Adrenal gland (tissue), 5 donors: ENCODE measurements around the gene ACER1.
A peak's percentile ranks its signal among the peaks of the same experiment; 100 is the strongest.

Source experiments
- CTCF ChIP-seq, 6 experiments: fragments of 450-650 bp in 4 of 6; fragments of 200-600 bp in 2 of 6; sonication (generic) in 1 of 6; IDR thresholded peaks; 1 replicate in 5 of 6; 2 replicates in 1 of 6; pipeline versions ENCODE4 v1.5.1 to v1.8.0; 2016 to 2021; ENCODE audit warnings: antibody characterized with exemption in 6 of 6, mild to moderate bottlenecking in 2 of 6, moderate library complexity in 1 of 6
- POLR2A ChIP-seq, 2 donors: fragments of 450-650 bp; IDR thresholded peaks; one replicate each; pipeline ENCODE4 v1.6.1; 2017; ENCODE audit warnings: antibody characterized with exemption in 2 of 2, mild to moderate bottlenecking in 2 of 2, moderate library complexity in 1 of 2
- donor health status: DM: no; HTN: no; CAD: no.

DNA sequence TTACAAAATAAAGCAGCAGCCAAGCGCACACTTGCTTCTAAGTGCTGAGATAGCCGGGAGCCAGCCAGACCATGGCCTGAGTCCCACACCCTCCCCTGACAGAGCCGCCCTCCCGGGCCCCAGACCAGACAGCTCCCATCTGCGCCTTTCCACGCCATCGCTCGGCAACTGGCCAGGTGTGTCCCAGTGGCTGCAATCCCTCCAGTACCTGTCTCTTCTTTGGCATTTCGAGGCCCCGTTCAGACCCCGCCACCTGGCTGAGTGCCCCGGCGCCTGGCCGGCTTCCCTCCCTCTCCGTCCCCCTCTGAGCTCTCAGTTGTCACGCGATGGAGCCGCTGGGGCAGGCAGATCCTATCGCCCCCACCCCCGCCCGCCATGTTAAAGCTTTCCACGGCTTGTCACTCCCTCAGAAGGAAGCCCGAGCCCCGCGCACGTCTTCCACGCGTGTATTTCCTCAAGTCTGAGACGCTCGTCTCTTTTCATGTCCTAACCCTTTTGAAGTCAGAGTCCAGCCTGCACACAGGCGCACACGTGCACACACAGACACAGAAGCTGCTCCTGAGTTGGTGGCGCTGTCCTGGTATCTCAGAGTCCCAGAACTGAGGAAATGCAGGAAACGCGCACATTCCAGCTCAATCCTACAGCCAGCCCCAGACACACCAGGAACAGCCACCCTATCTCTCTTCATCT lies 61.5 kb downstream of the ACER1 start:
- peak in 1 of 2 donors; percentile 53 for TF ChIP-seq POLR2A (IDR thresholded peaks at IDR 0.05)
- no peak for TF ChIP-seq CTCF (IDR thresholded peaks at IDR 0.05)
